ENCODE measurements around the gene KIAA1217. TPM values are rescaled to one million over a fixed set of nuclear protein-coding genes. Genes with fewer than 3 reads are reported as not detected.

KIAA1217 gene
- total and polyA plus RNA-seq, 9 of the 15 experiments (the other 6 are each of a cell fraction or from before 2014, with no cell fraction given) = 0.04 TPM; not detected in 8

- ATAC-seq (no peak), FAIRE-seq (no peak), DNase-seq (ENCODE audit: extremely low read depth in 1 of 4, low spot score in 3 of 4) (no peak)
- H3K36me3 ChIP-seq (ENCODE audit: control insufficient read depth, insufficient read depth, low read length) = no peaks in the 10 kb centered on the region
- TF ChIP-seq TRIM24 (IDR thresholded peaks at IDR 0.05) = no peak
- no peak for TF ChIP-seq ZNF121 (CRISPR knock-in tag; conservative IDR thresholded peaks at IDR 0.05)
- no peak for TF ChIP-seq ZNF146 (CRISPR knock-in tag; IDR thresholded peaks at IDR 0.05; ENCODE audit: unreplicated experiment)
- TF ChIP-seq ZNF431 (CRISPR knock-in tag; IDR thresholded peaks at IDR 0.05) = no peak
- TF ChIP-seq CREB5 (CRISPR knock-in tag; IDR thresholded peaks at IDR 0.05) = no peak
- ChIA-PET CTCF (ENCODE audit: low intra/inter-chr PET ratio) (no interaction called here), POLR2A (no interaction called here)
- no peak overlapping the region for H2AFZ ChIP-seq (ENCODE audit: low read depth, low read length)
- intact Hi-C loops (cut with micrococcal nuclease) (no loop called here), in situ Hi-C loops (cut with MboI) (no loop called here)
- H3K4me3 ChIP-seq = no peak overlapping the region
- H3K27ac ChIP-seq (ENCODE audit: extremely low read depth, low read depth, low read length) = no peak overlapping the region
- H3K79me2 ChIP-seq (ENCODE audit: control insufficient read depth, insufficient read depth, low read length) = no peaks in the 10 kb centered on the region
- no peak overlapping the region for H3K9ac ChIP-seq (ENCODE audit: insufficient read depth in 1 of 2, low read depth in 2 of 2, low read length in 2 of 2)
- BruUV-seq (replicated peaks) = no TSS peak
- no peaks in the 10 kb centered on the region for H3K9me3 ChIP-seq (replicated peaks; ENCODE audit: control insufficient read depth, insufficient read depth, low read depth, low read length)
- no peaks in the 10 kb centered on the region for H4K20me1 ChIP-seq (replicated peaks; ENCODE audit: control insufficient read depth, insufficient read depth, low read length)
- no peak overlapping the region for H3K4me2 ChIP-seq (ENCODE audit: insufficient read depth, low read length)
- H3K4me1 ChIP-seq (replicated peaks in 1 of 2; ENCODE audit: control insufficient read depth in 2 of 2, insufficient read depth in 2 of 2, low read length in 2 of 2) = no peaks in the 10 kb centered on the region
- peaks cover 2 to 9% of the 10 kb centered on the region in 2 experiments; a peak in 4 of 5 replicates for H3K27me3 ChIP-seq (ENCODE audit: control insufficient read depth in 2 of 2, insufficient read depth in 2 of 2, low read length in 2 of 2)
- H3K9me1 ChIP-seq (ENCODE audit: control insufficient read depth, insufficient read depth, low read length) = no peaks in the 10 kb centered on the region
These were observed 244.5 kb downstream of the KIAA1217 start for GRCh38 chr10:24453404-24453830.

DNA sequence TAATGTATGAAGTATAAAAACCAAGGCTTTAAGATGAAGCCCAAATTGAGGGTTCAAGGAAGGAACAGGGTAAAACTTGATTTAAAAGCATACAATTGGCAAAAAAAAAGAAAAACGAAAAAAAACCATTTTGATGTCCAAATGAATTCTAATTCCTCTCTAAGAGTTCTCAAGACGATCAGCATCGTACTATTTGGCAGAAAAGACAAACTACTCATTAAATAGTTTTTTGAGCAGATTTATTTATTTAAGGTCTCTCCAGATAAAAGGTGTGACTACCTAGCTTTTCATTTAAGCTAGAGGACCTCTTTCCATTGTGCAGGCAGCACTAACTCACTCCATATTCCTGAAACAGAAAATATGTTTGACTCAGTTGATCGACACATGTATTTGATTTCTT is 245.0 kb downstream of the KIAA1217 start:
- Histone ChIP-seq H3K27ac (ENCODE audit: extremely low read depth, low read depth, low read length) (no peak overlapping the region), H4K20me1 (replicated peaks; ENCODE audit: control insufficient read depth, insufficient read depth, low read length) (no peaks in the 10 kb centered on the region; the same call in 1 of the 2 replicates), H3K4me2 (ENCODE audit: insufficient read depth, low read length) (no peak overlapping the region), H3K27me3 (ENCODE audit: control insufficient read depth in 2 of 2, insufficient read depth in 2 of 2, low read length in 2 of 2) (peaks cover 2 to 9% of the 10 kb centered on the region in 2 experiments; a peak in 4 of 5 replicates), H3K79me2 (ENCODE audit: control insufficient read depth, insufficient read depth, low read length) (no peaks in the 10 kb centered on the region), H3K4me3 (no peak overlapping the region), H3K4me1 (replicated peaks in 1 of 2; ENCODE audit: control insufficient read depth in 2 of 2, insufficient read depth in 2 of 2, low read length in 2 of 2) (no peaks in the 10 kb centered on the region), H3K9me1 (ENCODE audit: control insufficient read depth, insufficient read depth, low read length) (no peaks in the 10 kb centered on the region), H3K9me3 (replicated peaks; ENCODE audit: control insufficient read depth, insufficient read depth, low read depth, low read length) (no peaks in the 10 kb centered on the region), H3K36me3 (ENCODE audit: control insufficient read depth, insufficient read depth, low read length) (no peaks in the 10 kb centered on the region), H3K9ac (ENCODE audit: insufficient read depth in 1 of 2, low read depth in 2 of 2, low read length in 2 of 2) (no peak overlapping the region), H2AFZ (ENCODE audit: low read depth, low read length) (no peak overlapping the region)
- WGBS (ENCODE audit: insufficient coverage, low coverage, missing lambda C conversion rate) = 4% methylated on average over 4 of the region's 4 CpGs
- in situ Hi-C loops (cut with MboI) = no loop called here
- TF ChIP-seq CBX8 (IDR thresholded peaks at IDR 0.05; ENCODE audit: borderline replicate concordance, extremely low read depth, low read depth, low read length, poor library complexity, severe bottlenecking) (peak; percentile 73), ZBTB17 (CRISPR knock-in tag; IDR thresholded peaks at IDR 0.05) (no peak)
- ChIA-PET CTCF (ENCODE audit: low intra/inter-chr PET ratio) (no interaction called here), POLR2A (no interaction called here)
- ATAC-seq (no peak), FAIRE-seq (no peak), DNase-seq (ENCODE audit: extremely low read depth in 1 of 4, low spot score in 3 of 4) (no peak)
- intact Hi-C loops (cut with micrococcal nuclease) = no loop called here
- no TSS peak for BruUV-seq (replicated peaks)
